GM18505 (cell line): Measurements from ENCODE around the gene KNOP1.

Source experiments
- ATAC-seq: cut with Tn5 transposase; IDR thresholded peaks from one replicate; pipeline ENCODE4 v1.9.1; 2021; ENCODE audit not compliant: unreplicated experiment
- POLR2A ChIP-seq: IDR thresholded peaks from 4 replicates; pipeline ENCODE4 v1.6.1; 2011; ENCODE audit warnings: borderline replicate concordance; ENCODE audit not compliant: insufficient read depth, insufficient read length; ENCODE audit errors: extremely low read depth

The KNOP1 gene

GRCh38 chr16:19708296-19709205 is 9.5 kb downstream of the KNOP1 start:
- ATAC-seq, result no peak
- TF ChIP-seq POLR2A, result no peak

GRCh38 chr16:19707569-19708295 is 10.3 kb downstream of the KNOP1 start:
- ATAC-seq, result no peak
- no peak for TF ChIP-seq POLR2A

GRCh38 chr16:19706846-19707245 is 11.2 kb downstream of the KNOP1 start:
- ATAC-seq, result no peak
- no peak for TF ChIP-seq POLR2A

DNA sequence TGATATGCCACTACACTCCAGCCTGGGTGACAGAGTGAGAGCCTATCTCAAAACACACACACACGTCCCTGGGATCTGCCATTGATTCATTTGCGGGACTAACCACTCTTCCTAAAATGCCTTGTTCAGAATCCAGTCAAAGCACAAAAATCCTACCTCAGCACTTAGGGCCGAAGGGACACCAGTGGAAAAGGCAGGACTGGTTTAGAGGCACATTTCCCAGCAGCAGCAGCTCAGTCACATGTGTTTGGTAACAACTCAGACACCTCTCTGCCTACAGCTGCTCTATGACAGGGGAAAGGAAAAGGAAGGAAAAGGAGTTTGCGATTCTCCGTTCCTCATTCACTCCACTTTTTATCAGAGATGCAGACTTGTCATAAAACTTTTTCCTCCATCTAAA is 12.2 kb downstream of the KNOP1 start:
- TF ChIP-seq POLR2A, result no peak
- ATAC-seq, result no peak

DNA sequence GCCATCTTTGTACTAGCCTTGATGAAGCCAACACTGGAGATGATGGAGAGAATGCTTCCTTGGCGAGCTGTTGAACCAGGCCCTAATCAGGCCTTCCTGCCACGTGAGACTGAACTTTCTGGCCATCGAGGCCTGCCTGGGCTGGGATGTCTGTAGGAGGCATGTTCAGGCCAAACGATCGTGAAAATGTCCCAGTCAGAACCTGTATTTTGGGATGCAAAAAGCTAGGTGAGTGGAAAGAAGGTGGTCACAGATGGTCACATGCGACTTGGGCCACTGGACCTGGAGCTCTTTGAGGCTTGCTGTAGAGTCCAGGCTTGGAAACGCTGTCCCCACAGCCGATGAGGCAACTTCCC is 12.9 kb downstream of the KNOP1 start:
- no peak for ATAC-seq
- no peak for TF ChIP-seq POLR2A

DNA sequence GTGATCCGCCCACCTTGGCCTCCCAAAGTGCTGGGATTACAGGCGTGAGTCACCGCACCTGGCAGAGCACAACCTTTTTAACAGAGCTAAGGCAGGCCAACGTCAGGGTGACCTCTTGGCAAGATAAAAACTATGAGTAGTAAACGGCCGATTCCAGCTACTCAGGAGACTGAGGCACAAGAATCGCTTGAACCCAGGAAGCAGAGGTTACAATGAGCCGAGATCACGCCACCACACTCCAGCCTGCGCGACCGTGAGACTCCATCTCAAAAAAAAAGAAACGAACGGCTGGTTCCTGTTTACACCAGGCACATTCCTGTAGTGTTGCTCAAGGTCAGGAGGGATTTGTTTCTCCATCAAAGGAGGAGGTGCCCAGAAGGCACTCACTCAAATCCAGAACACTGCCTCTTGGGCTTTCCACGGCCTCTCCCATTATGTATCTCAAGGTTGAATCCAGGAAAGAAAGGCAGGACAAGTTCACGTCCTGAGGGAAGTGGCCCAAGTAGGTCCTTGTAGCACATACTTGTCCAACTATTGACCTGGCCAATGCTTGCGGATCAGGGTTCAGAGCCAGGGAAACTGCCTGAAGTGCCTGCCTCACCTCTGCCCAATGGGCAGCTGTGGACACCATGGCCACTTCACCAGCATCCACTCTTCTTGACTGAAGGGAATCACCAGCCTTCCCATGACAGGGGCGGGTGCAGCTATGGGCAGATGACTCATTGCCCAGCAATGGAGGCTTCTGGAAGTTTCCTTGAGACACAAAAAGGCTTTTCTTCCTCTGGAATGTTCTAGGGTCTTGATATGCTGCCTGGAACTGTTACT is 13.5 kb downstream of the KNOP1 start:
- ATAC-seq, result no peak
- no peak for TF ChIP-seq POLR2A

- no peak for ATAC-seq
- no peak for TF ChIP-seq POLR2A
Measured at GRCh38 chr16:19703172-19703889, 14.7 kb downstream of the KNOP1 start.

GRCh38 chr16:19701091-19701490 is 16.9 kb downstream of the KNOP1 start:
- ATAC-seq, result no peak
- no peak for TF ChIP-seq POLR2A

DNA sequence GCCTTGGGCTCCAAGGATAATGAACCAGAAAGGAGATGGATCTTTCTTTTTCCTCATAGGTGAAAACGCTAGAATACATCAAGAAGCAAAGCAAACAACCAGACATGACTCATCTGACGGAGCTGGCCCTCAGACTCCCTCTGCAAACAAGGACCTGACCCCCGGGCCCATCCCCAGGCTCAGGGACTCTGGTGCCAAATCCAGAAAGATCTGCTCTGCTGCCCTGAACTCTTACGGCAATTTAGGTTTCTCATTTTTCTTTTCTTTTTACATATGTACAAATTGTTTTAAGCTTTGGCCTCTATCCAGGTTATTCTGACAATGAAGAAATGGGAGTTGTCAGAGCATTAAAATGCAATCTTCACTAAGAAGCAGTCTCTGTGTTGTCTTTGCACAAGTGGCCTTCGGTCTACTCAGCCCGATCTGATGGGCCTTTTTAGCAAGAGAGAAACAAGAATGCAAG is 17.7 kb downstream of the KNOP1 start:
- no peak for TF ChIP-seq POLR2A
- ATAC-seq, result no peak

- ATAC-seq, result no peak
- no peak for TF ChIP-seq POLR2A
Measured at GRCh38 chr16:19699472-19699871, 18.6 kb downstream of the KNOP1 start.

DNA sequence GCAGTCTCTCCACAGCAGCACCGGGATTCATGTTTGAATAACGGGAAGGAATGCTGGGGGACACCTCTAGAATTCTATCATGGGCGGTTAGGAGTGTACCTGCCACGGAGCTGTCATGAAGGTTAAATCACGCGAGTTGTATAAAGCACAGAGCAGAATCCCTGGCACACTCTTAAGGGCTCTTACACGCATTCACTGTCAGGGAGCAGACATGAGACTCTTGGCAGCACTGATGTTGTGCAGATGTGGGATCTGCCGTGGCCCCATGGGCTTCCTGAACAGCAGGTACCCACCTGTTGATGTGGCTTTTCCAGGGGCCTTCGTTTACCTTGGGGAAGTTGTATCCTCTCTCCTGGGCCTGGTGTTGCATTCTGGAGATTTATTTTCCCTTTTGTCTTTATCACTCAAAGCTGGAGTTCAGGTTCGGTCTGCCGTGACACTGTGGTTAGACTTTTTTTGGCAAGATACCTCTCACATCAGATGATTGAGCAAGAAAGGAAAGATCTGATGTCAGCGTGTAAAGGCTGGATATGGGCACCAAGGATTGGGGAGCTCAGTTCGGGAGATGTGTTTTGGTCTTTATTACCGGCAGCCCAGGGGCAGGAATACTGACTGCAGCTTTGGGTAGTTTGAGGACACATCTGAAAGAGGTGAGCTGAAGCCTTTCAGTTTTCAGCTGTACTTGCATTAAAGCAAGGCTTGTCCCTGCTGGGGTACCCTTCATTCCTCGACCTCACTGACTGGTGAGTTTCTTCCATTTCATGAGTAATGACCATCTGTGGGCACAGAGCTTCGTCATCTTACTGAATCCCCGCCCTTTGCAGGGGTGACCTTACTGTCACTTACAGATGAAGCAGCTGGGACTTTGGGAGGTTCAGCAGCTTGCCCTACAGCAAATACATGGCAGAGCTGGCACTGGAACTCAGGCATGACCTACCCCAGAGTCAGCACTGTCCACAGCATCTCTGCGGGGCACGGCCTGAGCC is 19.3 kb downstream of the KNOP1 start:
- no peak for TF ChIP-seq POLR2A

More for the DNA sequence above, 19.3 kb downstream of the KNOP1 start:
- no peak for ATAC-seq
